Endothelial cell of umbilical vein (primary cell): ENCODE measurements around the gene EED.
A peak's percentile ranks its signal among the peaks of the same experiment; 100 is the strongest.

Source experiments
- EZH2 ChIP-seq: IDR thresholded peaks from 2 replicates; pipeline ENCODE4 v1.6.1; 2012; ENCODE audit warnings: borderline replicate concordance, low read depth, mild to moderate bottlenecking, moderate library complexity, low read length, inconsistent platforms; ENCODE audit not compliant: severe bottlenecking
- JUN ChIP-seq: IDR thresholded peaks from 2 replicates; pipeline ENCODE4 v1.6.1; 2011; ENCODE audit warnings: borderline replicate concordance, low read depth; ENCODE audit not compliant: insufficient read length, insufficient read depth
- POLR2A ChIP-seq: IDR thresholded peaks from 2 replicates; pipeline ENCODE4 v1.6.1; 2012; ENCODE audit warnings: low read depth, mild to moderate bottlenecking, control low read depth, low read length
- POLR2AphosphoS5 ChIP-seq: IDR thresholded peaks from 2 replicates; pipeline ENCODE4 v1.6.1; 2012; ENCODE audit warnings: low read depth, mild to moderate bottlenecking, control low read depth, low read length, moderate library complexity; ENCODE audit not compliant: insufficient read depth
- TF ChIP-seq, protein P1 (sequence below), 2 donors: IDR thresholded peaks; 1 replicate in 1 of 2; 2 replicates in 1 of 2; pipeline ENCODE4 v1.5.1; 2011; ENCODE audit warnings: low read length in 2 of 2, mild to moderate bottlenecking in 2 of 2, moderate library complexity in 2 of 2, control low read depth in 1 of 2, inconsistent platforms in 1 of 2, low read depth in 1 of 2; ENCODE audit not compliant: insufficient read depth in 1 of 2; ENCODE audit errors: extremely low read depth in 1 of 2
- TF ChIP-seq, protein P2 (sequence below): IDR thresholded peaks from 2 replicates; pipeline ENCODE4 v1.6.1; 2011; ENCODE audit not compliant: insufficient read depth, insufficient read length

DNA sequence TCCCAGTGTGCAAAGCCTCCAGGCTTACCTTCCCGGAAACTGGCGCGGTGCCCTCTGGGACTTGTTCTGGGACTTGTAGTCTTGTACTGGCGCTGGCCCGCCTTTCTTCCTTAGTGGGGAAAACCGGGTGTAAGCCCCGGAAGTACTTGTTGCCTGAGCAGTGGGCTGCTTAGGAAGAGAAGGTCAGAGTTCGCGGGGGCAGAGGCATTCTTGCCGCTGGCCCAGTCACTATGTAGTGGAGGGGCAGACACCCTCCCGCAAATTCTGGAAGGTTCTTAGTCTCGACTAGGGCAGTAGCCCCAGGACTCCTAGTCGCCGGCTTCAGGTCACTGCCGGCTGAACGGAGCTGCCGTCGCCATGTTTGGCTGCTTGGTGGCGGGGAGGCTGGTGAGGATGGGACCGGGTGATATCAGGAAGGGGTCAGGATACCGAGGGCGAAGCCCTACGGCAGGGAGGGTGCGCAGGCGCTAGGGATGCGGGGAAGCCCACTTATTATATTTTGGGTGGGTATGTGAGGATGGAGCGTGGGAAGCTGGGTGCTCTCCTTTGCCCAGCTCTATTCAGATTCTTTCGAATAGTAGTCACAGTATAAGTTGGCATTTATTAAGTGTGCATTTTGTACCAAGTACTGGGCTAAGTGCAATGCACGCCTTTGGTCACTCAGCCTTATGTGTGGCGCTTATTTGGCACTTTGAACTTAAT is 57.7 kb downstream of the EED start, which contains the start of gene HIKESHI:
- peak; percentile 80 for TF ChIP-seq POLR2A
- TF ChIP-seq, protein P1, sequence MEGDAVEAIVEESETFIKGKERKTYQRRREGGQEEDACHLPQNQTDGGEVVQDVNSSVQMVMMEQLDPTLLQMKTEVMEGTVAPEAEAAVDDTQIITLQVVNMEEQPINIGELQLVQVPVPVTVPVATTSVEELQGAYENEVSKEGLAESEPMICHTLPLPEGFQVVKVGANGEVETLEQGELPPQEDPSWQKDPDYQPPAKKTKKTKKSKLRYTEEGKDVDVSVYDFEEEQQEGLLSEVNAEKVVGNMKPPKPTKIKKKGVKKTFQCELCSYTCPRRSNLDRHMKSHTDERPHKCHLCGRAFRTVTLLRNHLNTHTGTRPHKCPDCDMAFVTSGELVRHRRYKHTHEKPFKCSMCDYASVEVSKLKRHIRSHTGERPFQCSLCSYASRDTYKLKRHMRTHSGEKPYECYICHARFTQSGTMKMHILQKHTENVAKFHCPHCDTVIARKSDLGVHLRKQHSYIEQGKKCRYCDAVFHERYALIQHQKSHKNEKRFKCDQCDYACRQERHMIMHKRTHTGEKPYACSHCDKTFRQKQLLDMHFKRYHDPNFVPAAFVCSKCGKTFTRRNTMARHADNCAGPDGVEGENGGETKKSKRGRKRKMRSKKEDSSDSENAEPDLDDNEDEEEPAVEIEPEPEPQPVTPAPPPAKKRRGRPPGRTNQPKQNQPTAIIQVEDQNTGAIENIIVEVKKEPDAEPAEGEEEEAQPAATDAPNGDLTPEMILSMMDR (IDR thresholded peaks at IDR 0.05; ENCODE audit: extremely low read depth in 1 of 2, insufficient read depth in 1 of 2, low read depth in 1 of 2, low read length in 2 of 2) = no peak
- TF ChIP-seq EZH2 = no peak
- TF ChIP-seq, protein P2, sequence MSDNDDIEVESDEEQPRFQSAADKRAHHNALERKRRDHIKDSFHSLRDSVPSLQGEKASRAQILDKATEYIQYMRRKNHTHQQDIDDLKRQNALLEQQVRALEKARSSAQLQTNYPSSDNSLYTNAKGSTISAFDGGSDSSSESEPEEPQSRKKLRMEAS = no peak
- TF ChIP-seq POLR2AphosphoS5 = peak; percentile 89
- no peak for TF ChIP-seq JUN
